GM21381 (cell line): Measurements from ENCODE around the gene FDXR.
A peak's percentile ranks its signal among the peaks of the same experiment; 100 is the strongest.
"Not testable (repeated sequence)": the region's sequence is repeated elsewhere in the genome, so short reads cannot be mapped to it uniquely, and the experiment has no call there.

Experiments used
- ATAC-seq: cut with Tn5 transposase; IDR thresholded peaks from one replicate; pipeline ENCODE4 v1.9.1; 2021; ENCODE audit warnings: mild to moderate bottlenecking, moderate library complexity; ENCODE audit not compliant: unreplicated experiment

Gene FDXR

GRCh38 chr17:74873874-74874614 is 1.2 kb upstream of the FDXR start:
- no peak for ATAC-seq

- peak; percentile 89 for ATAC-seq
Observed at GRCh38 chr17:74873037-74873873, 461 bp upstream of the FDXR start.

- no peak for ATAC-seq
Observed at GRCh38 chr17:74871356-74872076, 1.3 kb downstream of the FDXR start.

GRCh38 chr17:74870512-74870911 is 2.3 kb downstream of the FDXR start:
- ATAC-seq: no peak

- ATAC-seq: not testable (repeated sequence)
Observed at GRCh38 chr17:74870028-74870427, 2.8 kb downstream of the FDXR start.

- ATAC-seq: no peak
Observed at GRCh38 chr17:74868908-74869255, 3.9 kb downstream of the FDXR start.

- ATAC-seq: no peak
Observed at GRCh38 chr17:74868251-74868907, 4.4 kb downstream of the FDXR start.

- no peak for ATAC-seq
Observed at GRCh38 chr17:74866198-74866835, 6.5 kb downstream of the FDXR start.

- ATAC-seq: no peak
Observed at GRCh38 chr17:74865504-74866197, 7.1 kb downstream of the FDXR start.

- no peak for ATAC-seq
Observed at GRCh38 chr17:74864866-74865395, 7.9 kb downstream of the FDXR start.

- ATAC-seq: no peak
Observed at GRCh38 chr17:74864297-74864865, 8.4 kb downstream of the FDXR start.

- no peak for ATAC-seq
Observed at GRCh38 chr17:74863420-74864296, 9.1 kb downstream of the FDXR start.

- ATAC-seq: no peak
Observed at GRCh38 chr17:74862919-74863318, 9.9 kb downstream of the FDXR start.

GRCh38 chr17:74862108-74862901 is 10.5 kb downstream of the FDXR start:
- no peak for ATAC-seq

GRCh38 chr17:74861662-74862107 is 11.1 kb downstream of the FDXR start:
- no peak for ATAC-seq

GRCh38 chr17:74860872-74861661 is 11.7 kb downstream of the FDXR start:
- ATAC-seq: no peak
